Measurements from ENCODE around the gene GLCCI1.

- TF ChIP-seq TSHZ2 (CRISPR knock-in tag; IDR thresholded peaks at IDR 0.05) (no peak), RARB (CRISPR knock-in tag; IDR thresholded peaks at IDR 0.05) (no peak), ISL1 (CRISPR knock-in tag; IDR thresholded peaks at IDR 0.05) (no peak), PATZ1 (CRISPR knock-in tag; IDR thresholded peaks at IDR 0.05; ENCODE audit: borderline replicate concordance) (no peak), SNAI2 (CRISPR knock-in tag; IDR thresholded peaks at IDR 0.05) (no peak), GLIS3 (CRISPR knock-in tag; IDR thresholded peaks at IDR 0.05) (no peak), ZFP30 (CRISPR knock-in tag; IDR thresholded peaks at IDR 0.05) (no peak), TCF4 (CRISPR knock-in tag; IDR thresholded peaks at IDR 0.05; ENCODE audit: borderline replicate concordance) (no peak), POU6F1 (CRISPR knock-in tag; IDR thresholded peaks at IDR 0.05; ENCODE audit: borderline replicate concordance, low read depth) (no peak), ZNF565 (CRISPR knock-in tag; conservative IDR thresholded peaks at IDR 0.05; ENCODE audit: low read depth) (no peak)
- TF ChIP-seq, protein P1, sequence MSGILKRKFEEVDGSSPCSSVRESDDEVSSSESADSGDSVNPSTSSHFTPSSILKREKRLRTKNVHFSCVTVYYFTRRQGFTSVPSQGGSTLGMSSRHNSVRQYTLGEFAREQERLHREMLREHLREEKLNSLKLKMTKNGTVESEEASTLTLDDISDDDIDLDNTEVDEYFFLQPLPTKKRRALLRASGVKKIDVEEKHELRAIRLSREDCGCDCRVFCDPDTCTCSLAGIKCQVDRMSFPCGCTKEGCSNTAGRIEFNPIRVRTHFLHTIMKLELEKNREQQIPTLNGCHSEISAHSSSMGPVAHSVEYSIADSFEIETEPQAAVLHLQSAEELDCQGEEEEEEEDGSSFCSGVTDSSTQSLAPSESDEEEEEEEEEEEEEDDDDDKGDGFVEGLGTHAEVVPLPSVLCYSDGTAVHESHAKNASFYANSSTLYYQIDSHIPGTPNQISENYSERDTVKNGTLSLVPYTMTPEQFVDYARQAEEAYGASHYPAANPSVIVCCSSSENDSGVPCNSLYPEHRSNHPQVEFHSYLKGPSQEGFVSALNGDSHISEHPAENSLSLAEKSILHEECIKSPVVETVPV (CRISPR knock-in tag; IDR thresholded peaks at IDR 0.05) = no peak
- TF ChIP-seq, protein P2, sequence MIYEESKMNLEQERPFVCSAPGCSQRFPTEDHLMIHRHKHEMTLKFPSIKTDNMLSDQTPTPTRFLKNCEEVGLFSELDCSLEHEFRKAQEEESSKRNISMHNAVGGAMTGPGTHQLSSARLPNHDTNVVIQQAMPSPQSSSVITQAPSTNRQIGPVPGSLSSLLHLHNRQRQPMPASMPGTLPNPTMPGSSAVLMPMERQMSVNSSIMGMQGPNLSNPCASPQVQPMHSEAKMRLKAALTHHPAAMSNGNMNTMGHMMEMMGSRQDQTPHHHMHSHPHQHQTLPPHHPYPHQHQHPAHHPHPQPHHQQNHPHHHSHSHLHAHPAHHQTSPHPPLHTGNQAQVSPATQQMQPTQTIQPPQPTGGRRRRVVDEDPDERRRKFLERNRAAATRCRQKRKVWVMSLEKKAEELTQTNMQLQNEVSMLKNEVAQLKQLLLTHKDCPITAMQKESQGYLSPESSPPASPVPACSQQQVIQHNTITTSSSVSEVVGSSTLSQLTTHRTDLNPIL (CRISPR knock-in tag; IDR thresholded peaks at IDR 0.05; ENCODE audit: low read depth) = no peak
These were observed 142.8 kb downstream of the GLCCI1 start for GRCh38 chr7:8111282-8111960.

All from SK-N-SH treated with all-trans-retinoic acid at 6 μM for 48 hours (cell line).